Globus pallidus (tissue), 1 donor: ENCODE results near the gene ZIC2.
"Not testable (repeated sequence)": the region's sequence is repeated elsewhere in the genome, so short reads cannot be mapped to it uniquely, and the experiment has no call there.

Source experiments
- DNase-seq: peaks from one replicate; pipeline ENCODE4 v3.0.0-alpha.2; 2015; ENCODE audit warnings: low spot score

ZIC2 gene

DNA sequence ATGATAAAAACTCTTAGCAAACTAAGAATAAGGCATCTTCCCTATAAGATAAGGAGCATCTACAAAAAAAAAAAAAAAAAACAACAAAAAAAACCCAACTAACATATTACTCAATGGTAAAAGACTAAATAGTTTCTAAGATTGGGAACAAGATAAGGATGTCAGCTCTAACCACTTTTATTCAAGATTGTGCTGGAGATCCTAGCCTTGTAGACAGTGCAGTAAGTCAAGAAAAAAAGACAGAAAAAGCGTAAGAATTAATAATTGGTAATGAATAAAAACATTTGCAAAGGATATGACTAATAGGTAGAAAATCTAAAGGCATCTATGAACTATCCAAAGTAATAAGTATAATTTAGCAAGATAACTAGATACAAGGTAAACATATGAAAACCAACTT, 33.0 kb downstream of the ZIC2 start:
- no peak for DNase-seq

DNA sequence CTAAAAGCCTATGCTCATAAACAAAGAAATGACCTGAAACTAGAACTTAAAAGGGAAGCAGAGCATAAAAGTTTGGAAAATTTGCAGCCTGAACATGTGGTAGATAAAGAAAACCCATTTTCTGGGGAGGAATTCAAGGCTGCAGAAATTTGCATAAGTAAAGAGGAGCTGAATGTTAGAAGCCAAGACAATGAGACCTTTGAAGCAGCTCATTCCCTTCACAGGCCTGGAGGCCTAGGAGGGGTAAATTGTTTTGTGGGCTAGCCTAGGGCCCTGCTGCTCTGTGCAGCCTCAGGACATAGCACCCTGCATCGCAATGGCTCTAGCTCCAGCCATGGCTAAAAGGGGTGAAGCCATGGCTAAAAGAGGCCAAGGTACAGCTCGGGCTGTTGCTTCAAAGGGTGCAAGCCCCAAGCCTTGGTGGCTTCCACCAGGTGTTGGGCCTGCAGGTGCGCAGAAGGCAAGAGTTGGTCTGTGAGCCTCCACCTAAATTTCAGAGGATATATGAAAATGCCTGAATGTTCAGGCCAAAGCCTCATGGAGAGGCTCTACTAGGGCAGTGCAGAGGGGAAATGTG, 38.3 kb downstream of the ZIC2 start:
- DNase-seq: no peak

DNA sequence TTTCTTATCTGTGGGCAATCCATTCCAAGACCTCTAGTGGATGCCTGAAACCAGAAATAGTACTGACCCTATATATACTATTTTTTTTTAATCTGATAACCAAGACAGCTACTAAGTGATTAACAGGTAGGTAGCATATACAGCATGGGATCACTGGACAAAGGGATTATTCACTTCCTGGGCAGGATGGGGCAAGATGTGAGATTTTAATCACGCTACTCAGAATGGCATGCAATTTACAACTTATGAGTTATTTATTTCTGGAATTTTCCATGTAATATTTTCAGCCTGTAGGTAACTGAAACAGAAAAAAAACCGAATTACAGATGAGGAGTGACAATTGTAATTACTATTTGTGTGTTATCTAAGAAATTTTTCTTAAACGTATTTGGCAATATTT, 41.2 kb downstream of the ZIC2 start:
- DNase-seq: no peak

DNA sequence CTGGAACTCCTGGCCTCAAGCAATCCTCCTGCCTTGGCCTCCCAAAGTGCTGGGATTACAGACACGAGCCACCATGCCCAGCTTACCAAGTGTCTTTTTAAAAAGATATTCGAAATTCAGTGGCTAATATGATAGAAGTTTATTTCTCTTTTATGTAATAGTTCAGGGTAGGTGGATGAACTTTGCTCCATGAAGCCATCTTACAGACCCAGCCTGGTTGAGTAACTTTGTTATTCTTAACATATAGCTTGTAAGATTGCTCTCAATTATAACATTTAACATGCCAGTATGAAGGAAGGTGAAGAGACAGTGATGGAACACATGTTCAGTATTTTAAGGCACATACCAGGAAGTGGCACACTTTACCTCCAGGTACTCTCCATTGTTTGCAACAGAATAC, 42.4 kb downstream of the ZIC2 start:
- no peak for DNase-seq

DNA sequence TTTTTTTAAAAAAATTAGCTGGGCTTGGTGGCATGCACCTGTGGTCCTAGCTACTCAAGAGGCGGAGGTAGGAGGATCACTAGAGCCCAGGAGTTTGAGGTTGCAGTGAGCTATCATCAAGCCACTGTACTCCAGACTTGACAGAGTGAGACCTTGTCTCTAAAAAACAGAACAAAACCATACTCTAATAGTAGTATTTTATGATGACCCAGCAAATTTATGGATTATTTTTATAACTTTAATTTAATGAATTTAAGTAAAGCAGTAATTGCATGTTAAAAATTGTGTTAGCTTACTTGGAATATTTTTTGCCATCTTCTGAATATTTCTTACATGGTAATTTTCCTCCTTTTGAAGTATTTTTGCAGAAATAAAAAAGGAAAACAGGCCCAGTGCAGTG, 48.3 kb downstream of the ZIC2 start:
- no peak for DNase-seq

DNA sequence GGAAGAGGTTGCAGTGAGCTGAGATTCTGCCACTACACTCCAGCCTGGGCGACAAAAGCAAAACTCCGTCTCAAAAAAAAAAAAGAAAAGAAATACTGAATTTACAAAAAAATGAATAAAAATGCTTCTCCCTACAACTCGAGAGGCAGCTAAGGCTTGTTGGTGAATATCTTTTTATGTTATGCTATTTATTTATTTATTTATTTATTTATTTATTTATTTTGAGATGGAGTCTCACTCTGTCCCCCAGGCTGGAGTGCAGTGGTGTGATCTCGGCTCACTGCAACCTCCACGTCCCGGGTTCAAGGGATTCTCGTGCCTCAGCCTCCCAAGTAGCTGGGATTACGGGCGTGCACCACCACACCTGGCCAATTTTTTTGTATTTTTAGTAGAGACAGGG, 51.1 kb downstream of the ZIC2 start:
- DNase-seq: not testable (repeated sequence)

DNA sequence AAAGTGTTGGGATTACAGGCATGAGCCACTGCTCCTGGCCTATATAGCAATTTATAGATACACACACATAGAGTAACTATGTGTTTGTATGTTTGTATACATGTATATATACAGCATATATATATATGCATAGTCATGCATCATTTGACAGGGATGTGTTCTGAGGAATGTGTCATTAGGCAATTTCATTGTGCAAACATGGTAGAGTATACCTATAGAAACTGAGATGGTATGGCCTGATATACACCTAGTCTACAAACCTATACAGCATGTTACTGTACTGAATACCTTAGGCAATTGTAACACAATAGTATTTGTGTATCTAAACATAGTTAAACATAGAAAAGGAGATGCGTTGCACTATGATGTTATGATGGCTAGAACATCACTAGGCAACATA, 54.4 kb downstream of the ZIC2 start:
- no peak for DNase-seq
